Omental fat pad (tissue), 4 donors: ENCODE data around the gene XPNPEP2. TPM values are rescaled to one million over a fixed set of nuclear protein-coding genes. Genes with fewer than 3 reads are reported as not detected.
A peak's percentile ranks its signal among the peaks of the same experiment; 100 is the strongest.
"Not testable (repeated sequence)": the region's sequence is repeated elsewhere in the genome, so short reads cannot be mapped to it uniquely, and the experiment has no call there.

Source experiments
- ATAC-seq: fragments of 150-250 bp; one replicate; pipeline ENCODE4 v1.9.1; 2016; ENCODE audit warnings: mild to moderate bottlenecking, moderate library complexity; ENCODE audit not compliant: low FRiP score
- DNase-seq: peaks from one replicate; pipeline ENCODE4 v3.0.0-alpha.2; 2019; ENCODE audit warnings: low spot score
- CTCF ChIP-seq, 3 donors: fragments of 450-650 bp; IDR thresholded peaks; one replicate each; pipeline ENCODE4 v1.5.1; 2016 to 2017; ENCODE audit warnings: antibody characterized with exemption in 3 of 3, mild to moderate bottlenecking in 3 of 3, moderate library complexity in 2 of 3
- total RNA-seq, 4 donors: library from RNA; depleted of rRNA; stranded (reverse); fragments of >200 nt; gene quantifications; one replicate each; pipeline ENCODE4 v1.1.0, GENCODE V29; 2016

The XPNPEP2 gene
- total RNA-seq, 4 donors from 2014 or later = 2.4 to 7.8 (median 5.3) TPM

DNA sequence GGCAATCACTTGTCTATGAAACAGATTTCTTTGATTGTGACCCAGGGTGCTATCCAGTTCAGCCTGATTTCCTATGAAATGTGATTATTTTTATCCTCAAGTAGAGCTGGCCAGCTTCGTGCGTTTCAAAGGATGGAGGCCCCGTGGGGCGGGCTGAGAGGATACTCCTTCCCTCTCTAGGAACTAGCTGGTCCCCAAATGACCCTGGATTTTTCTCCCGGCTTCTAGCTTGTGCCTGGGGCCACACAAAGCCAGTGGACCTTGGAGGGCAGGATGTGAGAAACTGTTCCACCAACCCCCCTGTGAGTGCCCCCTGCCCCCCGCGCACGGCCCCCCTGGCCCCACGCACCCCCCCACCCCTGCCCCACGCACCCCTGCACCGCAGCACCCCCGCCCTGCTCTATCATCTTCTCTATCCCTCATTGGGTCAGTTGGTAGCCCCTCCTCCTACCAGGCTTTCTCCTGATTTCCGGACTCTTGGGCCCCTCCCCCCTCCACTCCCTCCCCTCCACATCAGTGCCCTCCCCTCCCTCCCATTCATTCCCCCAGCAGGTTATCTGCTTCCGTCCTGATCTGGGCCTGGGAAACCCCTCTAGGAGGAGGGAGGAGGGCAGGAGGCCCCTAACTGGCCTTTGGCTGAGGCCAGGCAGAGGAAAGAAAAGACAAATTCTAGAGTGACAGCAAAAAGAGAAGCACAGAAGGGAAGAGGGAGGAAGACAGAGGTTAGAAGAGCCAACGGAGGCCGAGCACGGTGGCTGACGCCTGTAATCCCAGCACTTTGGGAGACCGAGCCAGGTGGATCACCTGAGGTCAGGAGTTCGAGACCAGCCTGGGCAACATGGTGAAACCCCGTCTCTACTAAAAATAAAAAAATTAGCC is 3.3 kb downstream of the XPNPEP2 start:
- TF ChIP-seq CTCF (IDR thresholded peaks at IDR 0.05) = no peak
- no peak for DNase-seq
- ATAC-seq = no peak

- not testable (repeated sequence) for ATAC-seq, DNase-seq
Observed at GRCh38 chrX:129742759-129743152, 4.0 kb downstream of the XPNPEP2 start.

- TF ChIP-seq CTCF (IDR thresholded peaks at IDR 0.05) = no peak
- DNase-seq (no peak), ATAC-seq (no peak)
Observed at GRCh38 chrX:129743821-129744220, 5.0 kb downstream of the XPNPEP2 start.

GRCh38 chrX:129744861-129745321 is 6.1 kb downstream of the XPNPEP2 start:
- DNase-seq (no peak), ATAC-seq (no peak)
- TF ChIP-seq CTCF (IDR thresholded peaks at IDR 0.05) = no peak

GRCh38 chrX:129746557-129747470 is 8.0 kb downstream of the XPNPEP2 start:
- ATAC-seq = no peak

DNA sequence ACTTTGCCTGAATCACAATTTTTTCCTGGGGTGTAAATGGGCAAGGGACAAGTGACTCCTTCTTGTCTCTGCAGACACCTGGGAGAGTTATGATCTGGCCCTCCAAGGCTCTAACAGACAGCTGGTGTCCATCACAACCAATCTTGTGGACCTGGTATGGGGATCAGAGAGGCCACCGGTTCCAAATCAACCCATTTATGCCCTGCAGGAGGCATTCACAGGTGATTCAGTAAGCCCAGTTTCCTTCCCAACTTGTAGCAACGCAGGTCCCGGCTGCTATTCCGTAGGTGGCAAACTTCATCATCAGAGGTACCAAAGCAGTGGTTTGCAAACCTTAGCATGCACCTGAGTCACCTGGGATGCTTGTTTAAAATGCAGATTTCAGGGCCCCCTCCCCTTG is 8.8 kb downstream of the XPNPEP2 start:
- no peak for ATAC-seq
- no peak for DNase-seq
- TF ChIP-seq CTCF (IDR thresholded peaks at IDR 0.05) = no peak

More at GRCh38 chrX:129746557-129747470, 8.0 kb downstream of the XPNPEP2 start:
- no peak for DNase-seq
- TF ChIP-seq CTCF (IDR thresholded peaks at IDR 0.05) = no peak

GRCh38 chrX:129748305-129748704 is 9.5 kb downstream of the XPNPEP2 start:
- ATAC-seq (peak; percentile 77), DNase-seq (no peak)
- TF ChIP-seq CTCF (IDR thresholded peaks at IDR 0.05) = no peak
